Pancreas (tissue), 10 donors: ENCODE results near the gene CD52. TPM values are rescaled to one million over a fixed set of nuclear protein-coding genes. Genes with fewer than 3 reads are reported as not detected.

ENCODE experiments used
- ATAC-seq, 4 donors: fragments of 200-7000 bp; cut with Tn5 transposase; one replicate each; pipeline versions ENCODE4 v1.8.0 to v1.9.1; 2020; ENCODE audit warnings: mild to moderate bottlenecking in 4 of 4, moderate library complexity in 4 of 4
- DNase-seq, 6 donors: peaks; one replicate each; pipeline ENCODE4 v3.0.0-alpha.2; 2020
- FAIRE-seq: peaks from 2 replicates; lab custom pipeline; 2012; peaks lifted over from hg19 to GRCh38; lab: Jason Lieb, UNC
- H3K27ac ChIP-seq, 4 donors: fragments of 200-600 bp; sonication (generic); 1 replicate in 3 of 4; 2 replicates in 1 of 4; pipeline versions ENCODE4 v1.5.0 to v1.8.0; 2020
- H3K27me3 ChIP-seq, 4 donors: fragments of 200-600 bp; one replicate each; pipeline ENCODE4 v1.8.0; 2021
- H3K36me3 ChIP-seq, 3 donors: fragments of 200-600 bp; sonication (generic) in 1 of 3; one replicate each; pipeline versions ENCODE4 v1.5.0 to v1.8.0; 2020 to 2021
- H3K4me1 ChIP-seq, 3 donors: fragments of 200-600 bp; one replicate each; pipeline ENCODE4 v1.8.0; 2021
- H3K4me3 ChIP-seq, 4 donors: fragments of 200-600 bp; sonication (generic) in 2 of 4; one replicate each; pipeline versions ENCODE4 v1.5.0 to v1.8.0; 2020 to 2021
- H3K9me3 ChIP-seq, 4 donors: fragments of 200-600 bp; one replicate each; pipeline ENCODE4 v1.8.0; 2021
- CTCF ChIP-seq, 4 donors: fragments of 200-600 bp; sonication (generic) in 3 of 4; IDR thresholded peaks; one replicate each; pipeline versions ENCODE4 v1.5.0 to v1.8.0; 2021; ENCODE audit warnings: antibody characterized with exemption in 4 of 4
- WGBS, 2 donors: extraction: QIAGEN DNeasy Blood & Tissue Kit; methylation state at CpG; one replicate each; pipeline ENCODE4 v1.1.7; 2013; 5-methylcytosine and 5-hydroxymethylcytosine counted together
- intact Hi-C, 3 donors: fragments of 100-400 bp; cut with DNase I; formaldehyde crosslinking; loops; one replicate each; pipeline versions ENCODE4 v1.11.1 to v1.14.2; 2022
- polyA plus RNA-seq, 2 donors: library from polyadenylated mRNA; stranded (reverse); fragments of 200-250 nt; gene quantifications; one replicate each; pipeline ENCODE4 v1.2.3, GENCODE V29; 2013
- total RNA-seq, 6 donors: library from RNA; stranded (reverse); fragmentation: NEBNext Ultra II Directional in 4 of 6; extraction: Animal tissue kit (Norgen Biotek cat#: 25700) in 4 of 6; gene quantifications; one replicate each; pipeline versions ENCODE4 v1.2.1 to v1.2.4, GENCODE V29; 2021 to 2023
- donor health status: healthy with polysubstance abuse.
- donor health status: DM: no; HTN: no; CAD: no; lungs with moderate emphysema.
- donor health status: DM: no; HTN: no; CAD: no.
- donor health status: control.
- donor health status: control.
- donor health status: Bipolar disorder and iron deficiency.
- donor health status: DM: yes; HTN: yes; CAD: no.
- donor health status: DM: no; HTN: no; CAD: no.
- donor health status: DM: no; HTN: no; CAD: no.
- donor health status: DM: yes; HTN: yes; CAD: no.

Gene CD52
- 10 to 100 TPM in 1 of 6 donors, 1 to 10 TPM in 4, under 1 TPM in 1; 0.98 to 13.0 (median 2.5) TPM for total RNA-seq
- polyA plus RNA-seq, result 1 to 10 TPM; 4.0 to 4.3 TPM

- H3K4me1 ChIP-seq, result no peaks in the 10 kb centered on the region
- DNase-seq, result no peak
- no peak within 1 kb of the TSS for H3K27ac ChIP-seq
- no peak for FAIRE-seq
- 66 to 74% methylated on average over 12 of the region's 12 CpGs for WGBS, 2 donors
- no peak within 1 kb of the TSS for H3K4me3 ChIP-seq
- H3K9me3 ChIP-seq, result no peaks in the 10 kb centered on the region
- intact Hi-C loops, result loop anchor here in 1 of 3 donors (5.0 kb wide), 1 partner anchor 40 kb away; no protein-coding TSS in a partner anchor
- no peaks in the 10 kb centered on the region for H3K27me3 ChIP-seq
- no peak for TF ChIP-seq CTCF (IDR thresholded peaks at IDR 0.05)
- H3K36me3 ChIP-seq, result no peaks in the 10 kb centered on the region
- no peak for ATAC-seq
Observed at GRCh38 chr1:26317612-26318337, at the start of gene CD52. Gene CD52, plus strand, starts transcription at chr1:26317958. Its CDS starts 60 bp downstream, at chr1:26318018.

GRCh38 chr1:26268290-26269197 is 49.2 kb upstream of the CD52 start:
- intact Hi-C loops, result no loop called here
- Histone ChIP-seq H3K27me3 (no peaks in the 10 kb centered on the region), H3K36me3 (no peaks in the 10 kb centered on the region), H3K4me3 (no peak overlapping the region), H3K4me1 (no peaks in the 10 kb centered on the region), H3K27ac (no peak overlapping the region), H3K9me3 (no peaks in the 10 kb centered on the region)
- DNase-seq (no peak), ATAC-seq (no peak), FAIRE-seq (no peak)
- TF ChIP-seq CTCF (IDR thresholded peaks at IDR 0.05), result no peak
- WGBS, 2 donors, result 90 to 93% methylated on average over 9 of the region's 9 CpGs

GRCh38 chr1:26269198-26269550 is 48.6 kb upstream of the CD52 start:
- TF ChIP-seq CTCF (IDR thresholded peaks at IDR 0.05), result no peak
- FAIRE-seq, result no peak
- no peaks in the 10 kb centered on the region for H3K36me3 ChIP-seq
- no peak for DNase-seq
- H3K4me3 ChIP-seq, result no peak overlapping the region
- H3K4me1 ChIP-seq, result no peaks in the 10 kb centered on the region
- 97 to 98% methylated on average over 4 of the region's 4 CpGs for WGBS, 2 donors
- intact Hi-C loops, result no loop called here
- ATAC-seq, result no peak
- H3K27me3 ChIP-seq, result no peaks in the 10 kb centered on the region
- H3K9me3 ChIP-seq, result no peaks in the 10 kb centered on the region
- no peak overlapping the region for H3K27ac ChIP-seq

GRCh38 chr1:26274801-26275425 is 42.8 kb upstream of the CD52 start:
- peaks cover 33 to 45% (median 36%) of the 10 kb centered on the region in 3 donors for H3K4me1 ChIP-seq
- H3K4me3 ChIP-seq, result no peak overlapping the region
- no peak for TF ChIP-seq CTCF (IDR thresholded peaks at IDR 0.05)
- H3K9me3 ChIP-seq, result no peaks in the 10 kb centered on the region
- H3K36me3 ChIP-seq, result no peaks in the 10 kb centered on the region
- WGBS, 2 donors, result 83 to 87% methylated on average over 11 of the region's 11 CpGs
- no peaks in the 10 kb centered on the region for H3K27me3 ChIP-seq
- no peak for ATAC-seq
- no peak for DNase-seq
- peak overlapping the region in 2 of 4 donors; percentile 85 to 93 for H3K27ac ChIP-seq
- no peak for FAIRE-seq
- intact Hi-C loops, result loop anchor here in 1 of 3 donors (5.0 kb wide), 1 partner anchor 42 kb away; the partner anchor contains the start of gene CD52
